Liver (tissue), 9 donors: ENCODE measurements around the gene GNPTAB. TPM values are rescaled to one million over a fixed set of nuclear protein-coding genes. Genes with fewer than 3 reads are reported as not detected.

Experiments
- DNase-seq: peaks from one replicate; pipeline ENCODE4 v3.0.0-alpha.2; 2017; ENCODE audit warnings: low spot score
- H3K27ac ChIP-seq, 2 donors: one replicate each; pipeline ENCODE4 v1.7.0; 2013; ENCODE audit warnings: inconsistent platforms in 2 of 2, low read length in 2 of 2, control low read depth in 1 of 2, low read depth in 1 of 2, mild to moderate bottlenecking in 1 of 2
- H3K27me3 ChIP-seq, 4 donors: one replicate each; pipeline versions ENCODE4 v1.6.1 to v1.7.0; 2013; ENCODE audit warnings: low read length in 3 of 4, inconsistent platforms in 1 of 4, mild to moderate bottlenecking in 1 of 4, moderate library complexity in 1 of 4; ENCODE audit not compliant: control insufficient read depth in 4 of 4, insufficient read depth in 4 of 4
- H3K36me3 ChIP-seq, 4 donors: one replicate each; pipeline versions ENCODE4 v1.6.1 to v1.7.0; 2013; ENCODE audit warnings: low read length in 3 of 4, mild to moderate bottlenecking in 3 of 4, low read depth in 1 of 4, moderate library complexity in 1 of 4; ENCODE audit not compliant: control insufficient read depth in 4 of 4, insufficient read depth in 3 of 4
- H3K4me1 ChIP-seq, 4 donors: one replicate each; pipeline versions ENCODE4 v1.6.1 to v1.7.0; 2013; ENCODE audit warnings: low read length in 3 of 4, mild to moderate bottlenecking in 3 of 4, moderate library complexity in 1 of 4; ENCODE audit not compliant: control insufficient read depth in 4 of 4, insufficient read depth in 4 of 4
- H3K4me3 ChIP-seq, 3 donors: one replicate each; pipeline versions ENCODE4 v1.6.1 to v1.7.0; 2013; ENCODE audit warnings: low read length in 3 of 3, control low read depth in 1 of 3, low read depth in 1 of 3, mild to moderate bottlenecking in 1 of 3
- H3K9ac ChIP-seq, 2 donors: one replicate each; pipeline ENCODE4 v1.7.0; 2013; ENCODE audit warnings: low read length in 2 of 2, mild to moderate bottlenecking in 2 of 2, moderate library complexity in 2 of 2, control low read depth in 1 of 2, low read depth in 1 of 2
- H3K9me3 ChIP-seq, 4 donors: one replicate each; pipeline versions ENCODE4 v1.6.1 to v1.7.0; 2013; ENCODE audit warnings: low read length in 3 of 4; ENCODE audit not compliant: control insufficient read depth in 4 of 4
- EGR1 ChIP-seq, 2 donors: IDR thresholded peaks; 2 replicates each; pipeline ENCODE4 v1.6.1; 2016 to 2018; ENCODE audit warnings: antibody characterized with exemption in 2 of 2, low read depth in 2 of 2
- FOXA1 ChIP-seq: IDR thresholded peaks from 2 replicates; pipeline ENCODE4 v1.6.1; 2016; ENCODE audit warnings: antibody characterized with exemption
- FOXA2 ChIP-seq: IDR thresholded peaks from 2 replicates; pipeline ENCODE4 v1.6.1; 2016; ENCODE audit warnings: antibody characterized with exemption
- GABPA ChIP-seq, 2 donors: IDR thresholded peaks in 1 of 2; conservative IDR thresholded peaks in 1 of 2; 2 replicates each; pipeline ENCODE4 v1.6.1; 2016; ENCODE audit warnings: antibody characterized with exemption in 2 of 2, mild to moderate bottlenecking in 1 of 2, moderate library complexity in 1 of 2
- HNF4A ChIP-seq, 2 donors: conservative IDR thresholded peaks; 2 replicates each; pipeline ENCODE4 v1.6.1; 2016; ENCODE audit warnings: antibody characterized with exemption in 2 of 2, mild to moderate bottlenecking in 2 of 2
- HNF4G ChIP-seq: IDR thresholded peaks from 2 replicates; pipeline ENCODE4 v1.6.1; 2016; ENCODE audit warnings: antibody characterized with exemption
- JUND ChIP-seq, 2 donors: IDR thresholded peaks; 2 replicates each; pipeline ENCODE4 v1.6.1; 2016; ENCODE audit warnings: antibody characterized with exemption in 2 of 2
- NR2F2 ChIP-seq: IDR thresholded peaks from 2 replicates; pipeline ENCODE4 v1.6.1; 2016; ENCODE audit warnings: antibody characterized with exemption
- RAD21 ChIP-seq, 2 donors: IDR thresholded peaks; 2 replicates each; pipeline ENCODE4 v1.6.1; 2016; ENCODE audit warnings: antibody characterized with exemption in 2 of 2, mild to moderate bottlenecking in 2 of 2
- RXRA ChIP-seq, 2 donors: IDR thresholded peaks; 2 replicates each; pipeline ENCODE4 v1.6.1; 2017 to 2018; ENCODE audit warnings: antibody characterized with exemption in 2 of 2, mild to moderate bottlenecking in 1 of 2
- SP1 ChIP-seq: IDR thresholded peaks from 2 replicates; pipeline ENCODE4 v1.6.1; 2018; ENCODE audit warnings: antibody characterized with exemption, mild to moderate bottlenecking
- TAF1 ChIP-seq: conservative IDR thresholded peaks from 2 replicates; pipeline ENCODE4 v1.6.1; 2016; ENCODE audit warnings: antibody characterized with exemption, mild to moderate bottlenecking
- YY1 ChIP-seq: IDR thresholded peaks from 2 replicates; pipeline ENCODE4 v1.6.1; 2016; ENCODE audit warnings: antibody characterized with exemption, mild to moderate bottlenecking
- WGBS: extraction: QIAGEN DNeasy Blood & Tissue Kit; methylation state at CpG from one replicate; pipeline ENCODE4 v1.1.7; 2013; 5-methylcytosine and 5-hydroxymethylcytosine counted together
- polyA plus RNA-seq, 2 donors: library from polyadenylated mRNA; stranded (reverse) in 1 of 2; unstranded in 1 of 2; fragments of 200-250 nt in 1 of 2; fragments of >200 nt in 1 of 2; fragmentation: Nextera tagmentation in 1 of 2; extraction: Ambion mirVana in 1 of 2; gene quantifications; one replicate each; pipeline versions ENCODE4 v1.2.1 to v1.2.3, GENCODE V29; 2013 to 2015
- total RNA-seq, 2 donors: library from RNA; depleted of rRNA; stranded (reverse); fragments of >200 nt; gene quantifications; one replicate each; pipeline ENCODE4 v1.2.3, GENCODE V29; 2014
- TF ChIP-seq, protein P1 (sequence below): IDR thresholded peaks from 2 replicates; pipeline ENCODE4 v1.6.1; 2016; ENCODE audit warnings: antibody characterized with exemption
- TF ChIP-seq, protein P2 (sequence below): IDR thresholded peaks from 2 replicates; pipeline ENCODE4 v1.6.1; 2016; ENCODE audit warnings: antibody characterized with exemption, mild to moderate bottlenecking
- TF ChIP-seq, protein P3 (sequence below): IDR thresholded peaks from 2 replicates; pipeline ENCODE4 v1.6.1; 2016; ENCODE audit warnings: antibody characterized with exemption
- TF ChIP-seq, protein P4 (sequence below): IDR thresholded peaks from 2 replicates; pipeline ENCODE4 v1.6.1; 2016; ENCODE audit warnings: antibody characterized with exemption
- TF ChIP-seq, protein P5 (sequence below): fragments of 150-350 bp; IDR thresholded peaks from 2 replicates; pipeline ENCODE4 v1.5.1; 2017; ENCODE audit warnings: improper control_type of control experiment, low read depth, low read length; ENCODE audit not compliant: missing input control
- donor health status: healthy.
- donor health status: healthy.
- donor health status: healthy.
- donor health status: healthy.
- donor health status: healthy.

Gene GNPTAB
- total and polyA plus RNA-seq, 4 donors, result 4.6 to 11.1 (median 7.7) TPM

DNA sequence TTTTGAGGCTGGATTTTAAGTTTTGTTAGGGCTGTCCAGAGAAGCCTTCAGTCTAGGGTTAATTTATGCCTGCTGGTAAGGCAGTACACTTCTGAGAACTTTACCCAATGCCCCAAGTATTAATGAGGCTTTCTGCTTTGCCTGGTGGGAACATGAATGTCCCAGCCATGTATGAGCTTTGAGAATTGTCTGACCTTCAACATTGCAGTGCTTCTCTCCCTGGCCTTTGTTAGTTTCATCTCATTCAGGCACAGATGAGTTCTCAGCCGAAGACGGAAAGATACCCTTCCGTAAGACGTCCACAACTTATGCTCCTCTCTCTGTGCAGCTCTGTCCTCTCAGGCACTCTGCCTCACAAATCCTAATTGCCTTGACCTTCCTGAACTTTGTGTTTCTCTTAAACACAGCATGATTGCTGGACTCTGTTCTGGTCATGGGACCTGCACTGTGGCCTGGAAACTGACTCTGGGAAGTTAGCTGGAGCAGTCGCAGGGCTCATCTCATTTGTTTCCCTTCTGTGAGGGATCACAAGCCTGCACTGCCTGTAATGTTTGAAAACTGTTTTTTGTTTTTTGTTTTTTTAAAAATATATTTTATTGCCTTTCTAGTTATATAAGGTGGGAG is 117.6 kb downstream of the GNPTAB start:
- TF ChIP-seq, protein P1, sequence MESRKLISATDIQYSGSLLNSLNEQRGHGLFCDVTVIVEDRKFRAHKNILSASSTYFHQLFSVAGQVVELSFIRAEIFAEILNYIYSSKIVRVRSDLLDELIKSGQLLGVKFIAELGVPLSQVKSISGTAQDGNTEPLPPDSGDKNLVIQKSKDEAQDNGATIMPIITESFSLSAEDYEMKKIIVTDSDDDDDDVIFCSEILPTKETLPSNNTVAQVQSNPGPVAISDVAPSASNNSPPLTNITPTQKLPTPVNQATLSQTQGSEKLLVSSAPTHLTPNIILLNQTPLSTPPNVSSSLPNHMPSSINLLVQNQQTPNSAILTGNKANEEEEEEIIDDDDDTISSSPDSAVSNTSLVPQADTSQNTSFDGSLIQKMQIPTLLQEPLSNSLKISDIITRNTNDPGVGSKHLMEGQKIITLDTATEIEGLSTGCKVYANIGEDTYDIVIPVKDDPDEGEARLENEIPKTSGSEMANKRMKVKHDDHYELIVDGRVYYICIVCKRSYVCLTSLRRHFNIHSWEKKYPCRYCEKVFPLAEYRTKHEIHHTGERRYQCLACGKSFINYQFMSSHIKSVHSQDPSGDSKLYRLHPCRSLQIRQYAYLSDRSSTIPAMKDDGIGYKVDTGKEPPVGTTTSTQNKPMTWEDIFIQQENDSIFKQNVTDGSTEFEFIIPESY, result peak; percentile 91
- TF ChIP-seq HNF4G (peak; percentile 66), JUND (IDR thresholded peaks at IDR 0.05) (peak; percentile 15 to 86), GABPA (IDR thresholded peaks at IDR 0.05 in 1 of 2, conservative IDR thresholded peaks at IDR 0.05 in 1 of 2) (peak in 1 of 2 donors; percentile 54), SP1 (peak; percentile 84), FOXA1 (peak; percentile 66), RAD21 (IDR thresholded peaks at IDR 0.05) (peak; percentile 48 to 60), YY1 (peak; percentile 76), TAF1 (peak; percentile 94), HNF4A (conservative IDR thresholded peaks at IDR 0.05) (peak; percentile 91 to 98), EGR1 (IDR thresholded peaks at IDR 0.05; ENCODE audit: low read depth in 2 of 2) (peak in 1 of 2 donors; percentile 63), FOXA2 (peak; percentile 59), RXRA (IDR thresholded peaks at IDR 0.05) (peak; percentile 90 to 97), NR2F2 (peak; percentile 97)
- TF ChIP-seq, protein P2, sequence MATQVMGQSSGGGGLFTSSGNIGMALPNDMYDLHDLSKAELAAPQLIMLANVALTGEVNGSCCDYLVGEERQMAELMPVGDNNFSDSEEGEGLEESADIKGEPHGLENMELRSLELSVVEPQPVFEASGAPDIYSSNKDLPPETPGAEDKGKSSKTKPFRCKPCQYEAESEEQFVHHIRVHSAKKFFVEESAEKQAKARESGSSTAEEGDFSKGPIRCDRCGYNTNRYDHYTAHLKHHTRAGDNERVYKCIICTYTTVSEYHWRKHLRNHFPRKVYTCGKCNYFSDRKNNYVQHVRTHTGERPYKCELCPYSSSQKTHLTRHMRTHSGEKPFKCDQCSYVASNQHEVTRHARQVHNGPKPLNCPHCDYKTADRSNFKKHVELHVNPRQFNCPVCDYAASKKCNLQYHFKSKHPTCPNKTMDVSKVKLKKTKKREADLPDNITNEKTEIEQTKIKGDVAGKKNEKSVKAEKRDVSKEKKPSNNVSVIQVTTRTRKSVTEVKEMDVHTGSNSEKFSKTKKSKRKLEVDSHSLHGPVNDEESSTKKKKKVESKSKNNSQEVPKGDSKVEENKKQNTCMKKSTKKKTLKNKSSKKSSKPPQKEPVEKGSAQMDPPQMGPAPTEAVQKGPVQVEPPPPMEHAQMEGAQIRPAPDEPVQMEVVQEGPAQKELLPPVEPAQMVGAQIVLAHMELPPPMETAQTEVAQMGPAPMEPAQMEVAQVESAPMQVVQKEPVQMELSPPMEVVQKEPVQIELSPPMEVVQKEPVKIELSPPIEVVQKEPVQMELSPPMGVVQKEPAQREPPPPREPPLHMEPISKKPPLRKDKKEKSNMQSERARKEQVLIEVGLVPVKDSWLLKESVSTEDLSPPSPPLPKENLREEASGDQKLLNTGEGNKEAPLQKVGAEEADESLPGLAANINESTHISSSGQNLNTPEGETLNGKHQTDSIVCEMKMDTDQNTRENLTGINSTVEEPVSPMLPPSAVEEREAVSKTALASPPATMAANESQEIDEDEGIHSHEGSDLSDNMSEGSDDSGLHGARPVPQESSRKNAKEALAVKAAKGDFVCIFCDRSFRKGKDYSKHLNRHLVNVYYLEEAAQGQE, result peak; percentile 93
- TF ChIP-seq, protein P3, sequence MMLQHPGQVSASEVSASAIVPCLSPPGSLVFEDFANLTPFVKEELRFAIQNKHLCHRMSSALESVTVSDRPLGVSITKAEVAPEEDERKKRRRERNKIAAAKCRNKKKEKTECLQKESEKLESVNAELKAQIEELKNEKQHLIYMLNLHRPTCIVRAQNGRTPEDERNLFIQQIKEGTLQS, result peak; percentile 26
- TF ChIP-seq, protein P4, sequence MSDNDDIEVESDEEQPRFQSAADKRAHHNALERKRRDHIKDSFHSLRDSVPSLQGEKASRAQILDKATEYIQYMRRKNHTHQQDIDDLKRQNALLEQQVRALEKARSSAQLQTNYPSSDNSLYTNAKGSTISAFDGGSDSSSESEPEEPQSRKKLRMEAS, result peak; percentile 84
- TF ChIP-seq, protein P5, sequence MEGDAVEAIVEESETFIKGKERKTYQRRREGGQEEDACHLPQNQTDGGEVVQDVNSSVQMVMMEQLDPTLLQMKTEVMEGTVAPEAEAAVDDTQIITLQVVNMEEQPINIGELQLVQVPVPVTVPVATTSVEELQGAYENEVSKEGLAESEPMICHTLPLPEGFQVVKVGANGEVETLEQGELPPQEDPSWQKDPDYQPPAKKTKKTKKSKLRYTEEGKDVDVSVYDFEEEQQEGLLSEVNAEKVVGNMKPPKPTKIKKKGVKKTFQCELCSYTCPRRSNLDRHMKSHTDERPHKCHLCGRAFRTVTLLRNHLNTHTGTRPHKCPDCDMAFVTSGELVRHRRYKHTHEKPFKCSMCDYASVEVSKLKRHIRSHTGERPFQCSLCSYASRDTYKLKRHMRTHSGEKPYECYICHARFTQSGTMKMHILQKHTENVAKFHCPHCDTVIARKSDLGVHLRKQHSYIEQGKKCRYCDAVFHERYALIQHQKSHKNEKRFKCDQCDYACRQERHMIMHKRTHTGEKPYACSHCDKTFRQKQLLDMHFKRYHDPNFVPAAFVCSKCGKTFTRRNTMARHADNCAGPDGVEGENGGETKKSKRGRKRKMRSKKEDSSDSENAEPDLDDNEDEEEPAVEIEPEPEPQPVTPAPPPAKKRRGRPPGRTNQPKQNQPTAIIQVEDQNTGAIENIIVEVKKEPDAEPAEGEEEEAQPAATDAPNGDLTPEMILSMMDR, result no peak
- H3K27me3 ChIP-seq, result no peaks in the 10 kb centered on the region
- peak overlapping the region in 1 of 3 donors; percentile 45 for H3K4me3 ChIP-seq
- peak overlapping the region in 1 of 2 donors; percentile 76 for H3K9ac ChIP-seq
- H3K36me3 ChIP-seq, result no peaks in the 10 kb centered on the region
- peak overlapping the region; percentile 57 to 94 for H3K27ac ChIP-seq
- H3K4me1 ChIP-seq, result peaks cover 4 to 55% (median 44%) of the 10 kb centered on the region in 4 donors
- DNase-seq, result peak; percentile 52
- WGBS, result 17% methylated on average over 5 of the region's 5 CpGs
- H3K9me3 ChIP-seq, result no peaks in the 10 kb centered on the region
